KMS-11 (cell line): Measurements from ENCODE around the gene ULK4.
"Not testable (repeated sequence)": the region's sequence is repeated elsewhere in the genome, so short reads cannot be mapped to it uniquely, and the experiment has no call there.

Experiments
- H2AFZ ChIP-seq: fragments of 200-600 bp; sonication (generic); 2 replicates; pipeline ENCODE4 v1.6.1; 2016; ENCODE audit warnings: antibody characterized with exemption, mixed run types, low read depth
- H3K27ac ChIP-seq: fragments of 200-600 bp; sonication (generic); 2 replicates; pipeline ENCODE4 v1.6.1; 2016; ENCODE audit warnings: mild to moderate bottlenecking, mixed run types
- H3K27me3 ChIP-seq: fragments of 200-600 bp; sonication (generic); 2 replicates; pipeline ENCODE4 v1.6.1; 2017; ENCODE audit warnings: mild to moderate bottlenecking, low read depth, mixed run types, moderate library complexity; ENCODE audit not compliant: insufficient read depth
- H3K36me3 ChIP-seq: fragments of 200-600 bp; sonication (generic); 2 replicates; pipeline ENCODE4 v1.6.1; 2017; ENCODE audit warnings: mild to moderate bottlenecking, mixed run types; ENCODE audit not compliant: insufficient read depth
- H3K4me1 ChIP-seq: fragments of 200-600 bp; sonication (generic); 2 replicates; pipeline ENCODE4 v1.6.1; 2016; ENCODE audit warnings: mild to moderate bottlenecking, low read depth, mixed run types; ENCODE audit not compliant: poor library complexity, severe bottlenecking
- H3K4me2 ChIP-seq: fragments of 200-600 bp; sonication (generic); 2 replicates; pipeline ENCODE4 v1.7.0; 2016; ENCODE audit warnings: mild to moderate bottlenecking, mixed run types
- H3K4me3 ChIP-seq: fragments of 200-600 bp; sonication (generic); IDR thresholded peaks from 2 replicates; pipeline ENCODE4 v1.6.1; 2017; ENCODE audit warnings: low read depth, low read length, mixed read lengths; ENCODE audit not compliant: insufficient read depth
- H3K79me2 ChIP-seq: fragments of 200-600 bp; sonication (generic); 2 replicates; pipeline ENCODE4 v1.6.1; 2016; ENCODE audit warnings: low read depth, mixed run types; ENCODE audit not compliant: insufficient read depth
- H3K9ac ChIP-seq: fragments of 200-600 bp; sonication (generic); 2 replicates; pipeline ENCODE4 v1.6.1; 2016; ENCODE audit warnings: mild to moderate bottlenecking, mixed run types
- H4K20me1 ChIP-seq: fragments of 200-600 bp; sonication (generic); 2 replicates; pipeline ENCODE4 v1.6.1; 2016; ENCODE audit warnings: mild to moderate bottlenecking, mixed run types; ENCODE audit not compliant: insufficient read depth
- TF ChIP-seq, protein P1 (sequence below): fragments of 200-600 bp; sonication (generic); conservative IDR thresholded peaks from 2 replicates; pipeline ENCODE4 v1.6.1; 2017; ENCODE audit warnings: low read depth, mild to moderate bottlenecking, antibody characterized with exemption, low read length, moderate library complexity, mixed read lengths

Gene ULK4

GRCh38 chr3:41651718-41652117, 310.2 kb downstream of the ULK4 start:
- Histone ChIP-seq H3K79me2 (no peaks in the 10 kb centered on the region), H3K4me3 (no peak overlapping the region), H3K4me1 (no peaks in the 10 kb centered on the region), H3K27ac (no peak overlapping the region), H3K27me3 (no peaks in the 10 kb centered on the region), H2AFZ (no peak overlapping the region), H3K4me2 (no peak overlapping the region), H4K20me1 (no peaks in the 10 kb centered on the region), H3K36me3 (no peaks in the 10 kb centered on the region), H3K9ac (no peak overlapping the region)
- TF ChIP-seq, protein P1, sequence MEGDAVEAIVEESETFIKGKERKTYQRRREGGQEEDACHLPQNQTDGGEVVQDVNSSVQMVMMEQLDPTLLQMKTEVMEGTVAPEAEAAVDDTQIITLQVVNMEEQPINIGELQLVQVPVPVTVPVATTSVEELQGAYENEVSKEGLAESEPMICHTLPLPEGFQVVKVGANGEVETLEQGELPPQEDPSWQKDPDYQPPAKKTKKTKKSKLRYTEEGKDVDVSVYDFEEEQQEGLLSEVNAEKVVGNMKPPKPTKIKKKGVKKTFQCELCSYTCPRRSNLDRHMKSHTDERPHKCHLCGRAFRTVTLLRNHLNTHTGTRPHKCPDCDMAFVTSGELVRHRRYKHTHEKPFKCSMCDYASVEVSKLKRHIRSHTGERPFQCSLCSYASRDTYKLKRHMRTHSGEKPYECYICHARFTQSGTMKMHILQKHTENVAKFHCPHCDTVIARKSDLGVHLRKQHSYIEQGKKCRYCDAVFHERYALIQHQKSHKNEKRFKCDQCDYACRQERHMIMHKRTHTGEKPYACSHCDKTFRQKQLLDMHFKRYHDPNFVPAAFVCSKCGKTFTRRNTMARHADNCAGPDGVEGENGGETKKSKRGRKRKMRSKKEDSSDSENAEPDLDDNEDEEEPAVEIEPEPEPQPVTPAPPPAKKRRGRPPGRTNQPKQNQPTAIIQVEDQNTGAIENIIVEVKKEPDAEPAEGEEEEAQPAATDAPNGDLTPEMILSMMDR = no peak

- Histone ChIP-seq H3K79me2 (no peaks in the 10 kb centered on the region), H3K27ac (no peak overlapping the region), H2AFZ (no peak overlapping the region), H3K27me3 (no peaks in the 10 kb centered on the region), H3K9ac (no peak overlapping the region), H3K36me3 (no peaks in the 10 kb centered on the region), H3K4me1 (no peaks in the 10 kb centered on the region), H4K20me1 (no peaks in the 10 kb centered on the region), H3K4me3 (no peak overlapping the region), H3K4me2 (no peak overlapping the region)
- TF ChIP-seq, protein P1 = no peak
Observed at GRCh38 chr3:41650406-41650805, 311.5 kb downstream of the ULK4 start.

- Histone ChIP-seq H3K4me3 (no peak overlapping the region), H3K36me3 (no peaks in the 10 kb centered on the region), H3K4me2 (no peak overlapping the region), H3K79me2 (no peaks in the 10 kb centered on the region), H3K27ac (no peak overlapping the region), H3K4me1 (no peaks in the 10 kb centered on the region), H3K9ac (no peak overlapping the region), H4K20me1 (no peaks in the 10 kb centered on the region), H2AFZ (no peak overlapping the region), H3K27me3 (no peaks in the 10 kb centered on the region)
- TF ChIP-seq, protein P1 = no peak
Observed at GRCh38 chr3:41649129-41649739, 312.7 kb downstream of the ULK4 start.

- not testable (repeated sequence) for H2AFZ ChIP-seq, H3K4me1 ChIP-seq, H3K4me3 ChIP-seq, H3K9ac ChIP-seq, H3K4me2 ChIP-seq, H3K27me3 ChIP-seq, H3K36me3 ChIP-seq, H3K27ac ChIP-seq, H3K79me2 ChIP-seq, H4K20me1 ChIP-seq
Observed at GRCh38 chr3:41647730-41648129, 314.2 kb downstream of the ULK4 start.

DNA sequence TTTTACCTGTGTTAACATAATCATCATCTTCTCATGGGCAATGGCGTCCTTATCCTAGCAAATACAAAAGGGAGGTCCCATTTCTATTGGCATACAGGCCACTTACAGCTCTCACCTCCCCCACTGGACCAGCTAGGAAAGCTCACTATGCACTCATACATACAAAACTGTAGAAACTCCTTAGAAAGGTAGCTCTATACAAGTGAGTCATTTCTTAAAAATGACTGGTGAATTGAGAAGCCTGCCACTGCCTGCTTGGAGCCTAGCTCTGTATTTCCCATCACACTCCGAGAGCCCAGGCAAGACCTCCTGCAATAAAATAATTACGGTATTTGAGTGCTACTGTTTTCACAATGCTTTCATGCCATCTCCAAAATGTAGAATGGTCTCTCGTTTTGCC, 321.8 kb downstream of the ULK4 start:
- Histone ChIP-seq H4K20me1 (no peaks in the 10 kb centered on the region), H3K79me2 (no peaks in the 10 kb centered on the region), H3K27me3 (no peaks in the 10 kb centered on the region), H3K4me3 (no peak overlapping the region), H2AFZ (no peak overlapping the region), H3K4me1 (no peaks in the 10 kb centered on the region), H3K27ac (no peak overlapping the region), H3K4me2 (no peak overlapping the region), H3K36me3 (no peaks in the 10 kb centered on the region), H3K9ac (no peak overlapping the region)
- TF ChIP-seq, protein P1 = no peak
